Activated naive CD4-positive, alpha-beta T cell treated with anti-CD3 and anti-CD28 coated beads, Interleukin-2, amount 50 U/mL, for 24 hours (primary cell): Measurements from ENCODE around the gene TMEM132D.
"Not testable (repeated sequence)": the region's sequence is repeated elsewhere in the genome, so short reads cannot be mapped to it uniquely, and the experiment has no call there.

Experiments used
- H3K27ac Mint-ChIP-seq: one replicate; pipeline ENCODE4 v1.8.0; 2021; ENCODE audit warnings: mild to moderate bottlenecking, mixed read lengths
- H3K27me3 Mint-ChIP-seq: one replicate; pipeline ENCODE4 v1.8.0; 2021; ENCODE audit warnings: mixed read lengths
- H3K36me3 Mint-ChIP-seq: one replicate; pipeline ENCODE4 v1.8.0; 2021; ENCODE audit warnings: mixed read lengths
- H3K4me1 Mint-ChIP-seq: one replicate; pipeline ENCODE4 v1.8.0; 2021; ENCODE audit warnings: mixed read lengths
- H3K4me3 Mint-ChIP-seq: one replicate; pipeline ENCODE4 v1.8.0; 2021; ENCODE audit warnings: mild to moderate bottlenecking, mixed read lengths
- H3K9me3 Mint-ChIP-seq: one replicate; pipeline ENCODE4 v1.8.0; 2021; ENCODE audit warnings: mixed read lengths

Gene TMEM132D

DNA sequence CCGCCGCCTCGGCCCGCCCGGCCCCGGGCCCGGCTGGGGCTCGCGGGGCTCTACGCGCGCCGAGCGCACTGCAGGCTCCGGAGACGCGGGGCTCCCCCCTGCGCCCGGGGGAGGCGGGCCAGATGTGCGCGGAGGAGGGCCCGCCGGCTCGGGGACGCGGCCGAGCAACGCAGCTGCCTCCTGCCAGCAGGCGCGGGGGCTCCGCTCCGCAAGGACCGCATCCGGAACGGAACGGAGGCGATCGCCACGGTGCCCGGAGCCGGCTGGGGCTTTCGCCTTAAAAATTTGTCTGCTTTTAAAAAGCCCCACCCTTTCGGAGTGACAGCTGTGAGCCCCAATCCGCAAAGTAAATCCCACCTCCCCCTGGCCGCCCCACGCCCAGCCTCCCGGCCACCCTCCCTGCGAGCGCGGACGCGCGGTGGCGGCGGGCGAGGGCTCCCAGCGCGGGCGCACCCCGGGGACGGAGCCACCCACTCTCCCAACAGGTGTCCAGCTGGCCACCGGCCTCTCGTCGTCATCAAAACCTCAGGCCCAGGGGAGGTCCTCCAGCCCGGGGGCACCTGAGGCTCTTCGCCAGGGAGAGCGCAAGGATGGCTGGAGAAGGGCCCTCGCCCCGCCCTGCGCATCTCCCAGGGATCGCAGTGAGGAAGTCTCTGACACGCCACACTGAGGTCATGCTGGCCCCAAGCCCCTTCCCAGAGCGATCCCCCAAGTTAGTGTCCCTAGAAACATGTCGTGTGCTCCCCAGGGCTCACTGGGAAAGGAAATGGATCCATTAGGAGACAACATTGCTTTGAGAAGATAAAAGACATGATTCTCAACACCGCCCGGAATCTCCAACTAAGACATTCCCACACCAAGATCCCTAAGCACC, at the start of gene TMEM132D:
TSS of gene TMEM132D (minus strand) at position 70 of the 874 bp plus-strand sequence.
- no peaks in the 10 kb centered on the region for H3K9me3 Mint-ChIP-seq
- no peak within 1 kb of the TSS for H3K4me3 Mint-ChIP-seq
- peaks cover 36% of the 10 kb centered on the region for H3K27me3 Mint-ChIP-seq
- no peak within 1 kb of the TSS for H3K27ac Mint-ChIP-seq
- H3K36me3 Mint-ChIP-seq: no peaks in the 10 kb centered on the region
- no peaks in the 10 kb centered on the region for H3K4me1 Mint-ChIP-seq

DNA sequence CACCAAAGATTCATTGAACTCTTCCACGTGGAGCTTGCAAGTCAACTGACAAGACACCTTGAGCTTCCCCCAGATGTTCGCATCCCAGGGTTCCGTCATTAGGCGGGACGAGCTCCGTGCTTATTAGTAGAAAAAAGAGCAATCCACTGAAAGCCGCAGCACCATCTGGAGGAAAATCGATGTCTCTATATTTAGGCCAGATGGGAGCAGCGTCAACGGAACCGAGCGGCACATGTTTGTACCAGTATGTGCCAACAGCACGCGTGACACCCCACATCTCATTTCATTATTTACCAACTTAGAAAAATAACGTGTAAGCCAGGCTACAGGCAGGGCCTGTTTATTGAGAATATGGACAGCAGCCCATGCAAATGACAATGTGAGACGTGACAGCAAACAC, 45.8 kb upstream of the TMEM132D start:
- Mint-ChIP-seq H3K27ac (no peak overlapping the region), H3K4me3 (no peak overlapping the region), H3K36me3 (no peaks in the 10 kb centered on the region), H3K27me3 (no peaks in the 10 kb centered on the region), H3K9me3 (no peaks in the 10 kb centered on the region), H3K4me1 (no peaks in the 10 kb centered on the region)

- Mint-ChIP-seq H3K4me3 (no peak overlapping the region), H3K9me3 (peaks cover 5% of the 10 kb centered on the region), H3K27me3 (no peaks in the 10 kb centered on the region), H3K36me3 (no peaks in the 10 kb centered on the region), H3K27ac (no peak overlapping the region), H3K4me1 (no peaks in the 10 kb centered on the region)
These were observed 37.8 kb upstream of the TMEM132D start for GRCh38 chr12:129941618-129942017.

GRCh38 chr12:129938089-129938488, 34.3 kb upstream of the TMEM132D start:
- no peak overlapping the region for H3K4me3 Mint-ChIP-seq

GRCh38 chr12:129937426-129937825, 33.6 kb upstream of the TMEM132D start:
- Mint-ChIP-seq H3K4me3 (no peak overlapping the region), H3K27me3 (peaks cover 2% of the 10 kb centered on the region), H3K36me3 (no peaks in the 10 kb centered on the region), H3K4me1 (no peaks in the 10 kb centered on the region), H3K27ac (no peak overlapping the region), H3K9me3 (peaks cover 5% of the 10 kb centered on the region)

More at GRCh38 chr12:129938089-129938488, 34.3 kb upstream of the TMEM132D start:
- Mint-ChIP-seq H3K27ac (no peak overlapping the region), H3K9me3 (peaks cover 5% of the 10 kb centered on the region), H3K36me3 (no peaks in the 10 kb centered on the region), H3K27me3 (peaks cover 2% of the 10 kb centered on the region), H3K4me1 (no peaks in the 10 kb centered on the region)

GRCh38 chr12:129928643-129929042, 24.8 kb upstream of the TMEM132D start:
- Mint-ChIP-seq H3K27ac (no peak overlapping the region), H3K4me3 (no peak overlapping the region), H3K4me1 (no peaks in the 10 kb centered on the region), H3K36me3 (peaks cover 2% of the 10 kb centered on the region), H3K27me3 (peaks cover 5% of the 10 kb centered on the region), H3K9me3 (peaks cover 18% of the 10 kb centered on the region)

DNA sequence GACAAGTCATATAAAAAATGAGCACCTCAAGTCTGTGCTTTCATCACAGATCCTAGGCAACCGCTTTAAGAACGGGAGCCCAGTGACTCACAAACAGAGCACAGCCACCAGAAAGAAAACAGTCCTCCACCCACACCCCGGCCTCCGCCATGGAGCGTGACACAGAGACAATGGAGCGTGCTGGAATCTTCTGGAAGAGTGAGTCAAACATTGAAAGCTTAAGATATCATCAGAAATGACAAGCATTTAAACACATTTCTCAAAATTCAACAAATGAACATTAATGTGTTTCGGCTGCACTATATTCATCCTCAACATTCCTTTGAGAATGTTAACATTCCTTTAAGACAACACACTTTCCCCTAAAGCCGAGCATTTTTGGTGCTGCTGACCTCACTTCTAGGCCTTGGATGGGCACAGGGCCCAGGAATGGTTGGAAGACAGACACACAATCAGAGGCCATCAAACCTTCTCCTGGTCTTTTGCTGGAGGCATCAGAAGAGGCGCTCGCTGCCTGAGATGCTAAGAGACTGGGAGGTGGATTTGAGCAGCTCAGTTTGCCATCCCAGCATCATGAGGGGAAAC, 23.6 kb upstream of the TMEM132D start:
- peaks cover 2% of the 10 kb centered on the region for H3K36me3 Mint-ChIP-seq
- peaks cover 18% of the 10 kb centered on the region for H3K9me3 Mint-ChIP-seq
- H3K4me1 Mint-ChIP-seq: no peaks in the 10 kb centered on the region
- H3K27me3 Mint-ChIP-seq: peaks cover 3% of the 10 kb centered on the region
- H3K27ac Mint-ChIP-seq: no peak overlapping the region
- no peak overlapping the region for H3K4me3 Mint-ChIP-seq

GRCh38 chr12:129911428-129912049, 7.7 kb upstream of the TMEM132D start:
- H3K4me3 Mint-ChIP-seq: no peak overlapping the region
- H3K36me3 Mint-ChIP-seq: no peaks in the 10 kb centered on the region
- no peaks in the 10 kb centered on the region for H3K9me3 Mint-ChIP-seq

GRCh38 chr12:129909051-129910020, 5.5 kb upstream of the TMEM132D start:
- no peaks in the 10 kb centered on the region for H3K4me1 Mint-ChIP-seq
- H3K36me3 Mint-ChIP-seq: no peaks in the 10 kb centered on the region
- H3K27me3 Mint-ChIP-seq: peaks cover 25% of the 10 kb centered on the region
- no peaks in the 10 kb centered on the region for H3K9me3 Mint-ChIP-seq
- no peak overlapping the region for H3K4me3 Mint-ChIP-seq
- no peak overlapping the region for H3K27ac Mint-ChIP-seq

More at GRCh38 chr12:129911428-129912049, 7.7 kb upstream of the TMEM132D start:
- Mint-ChIP-seq H3K4me1 (no peaks in the 10 kb centered on the region), H3K27me3 (peaks cover 11% of the 10 kb centered on the region), H3K27ac (no peak overlapping the region)

DNA sequence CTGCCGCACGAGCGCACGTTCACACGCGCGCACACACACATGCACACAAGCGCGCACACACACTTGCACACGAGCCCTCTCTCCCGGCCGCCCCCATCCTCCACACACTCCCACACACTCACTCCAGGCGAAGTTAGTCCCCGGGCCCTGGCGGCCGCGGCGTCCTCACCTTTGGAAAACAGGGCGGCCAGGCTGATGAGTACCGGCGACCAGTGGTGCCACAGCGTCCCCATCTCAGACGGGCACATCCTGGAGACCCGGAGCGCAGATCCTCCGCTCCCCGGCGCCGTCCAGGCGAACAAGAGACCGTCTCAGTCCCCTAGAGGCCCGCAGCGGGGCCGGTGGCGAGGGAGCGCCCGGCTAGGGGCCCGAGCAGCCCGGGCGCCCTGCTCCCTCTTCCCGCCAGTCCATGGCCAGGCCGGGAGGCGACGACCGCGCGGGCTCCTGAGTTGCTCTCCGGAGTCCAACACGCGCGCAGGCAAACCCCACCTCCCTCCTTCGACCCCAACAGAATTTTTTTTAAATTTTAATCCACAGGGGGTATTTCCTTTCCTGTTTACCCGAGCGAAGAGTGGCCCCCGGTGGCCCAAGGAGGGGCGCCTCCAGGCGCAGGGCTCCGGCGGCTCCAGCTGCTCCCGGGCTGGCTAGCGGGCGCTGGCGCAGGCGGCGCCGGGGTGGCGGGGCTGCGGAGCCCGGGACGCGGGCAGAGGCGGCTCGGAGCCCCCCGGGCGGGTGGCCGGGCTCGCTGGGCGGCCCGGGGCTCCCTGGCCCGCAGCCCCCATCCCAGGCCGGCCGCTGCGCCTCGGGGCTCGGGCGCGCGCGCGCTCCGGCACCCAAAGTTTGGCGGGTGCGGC, 506 bp downstream of the TMEM132D start:
- H3K4me1 Mint-ChIP-seq: no peaks in the 10 kb centered on the region
- no peaks in the 10 kb centered on the region for H3K9me3 Mint-ChIP-seq
- H3K4me3 Mint-ChIP-seq: no peak overlapping the region
- no peaks in the 10 kb centered on the region for H3K36me3 Mint-ChIP-seq
- peaks cover 36% of the 10 kb centered on the region for H3K27me3 Mint-ChIP-seq
- H3K27ac Mint-ChIP-seq: no peak overlapping the region

GRCh38 chr12:129902371-129903091, 1.3 kb downstream of the TMEM132D start:
- H3K4me3 Mint-ChIP-seq: no peak overlapping the region
- H3K27me3 Mint-ChIP-seq: peaks cover 36% of the 10 kb centered on the region

GRCh38 chr12:129901254-129901653, 2.6 kb downstream of the TMEM132D start:
- H3K27ac Mint-ChIP-seq: no peak overlapping the region
- no peaks in the 10 kb centered on the region for H3K9me3 Mint-ChIP-seq
- no peaks in the 10 kb centered on the region for H3K36me3 Mint-ChIP-seq
- peaks cover 35% of the 10 kb centered on the region for H3K27me3 Mint-ChIP-seq
- no peak overlapping the region for H3K4me3 Mint-ChIP-seq
- H3K4me1 Mint-ChIP-seq: no peaks in the 10 kb centered on the region

More at GRCh38 chr12:129902371-129903091, 1.3 kb downstream of the TMEM132D start:
- Mint-ChIP-seq H3K9me3 (no peaks in the 10 kb centered on the region), H3K27ac (no peak overlapping the region), H3K4me1 (no peaks in the 10 kb centered on the region), H3K36me3 (no peaks in the 10 kb centered on the region)

GRCh38 chr12:129900306-129900705, 3.5 kb downstream of the TMEM132D start:
- no peaks in the 10 kb centered on the region for H3K36me3 Mint-ChIP-seq
- no peak overlapping the region for H3K4me3 Mint-ChIP-seq
- no peak overlapping the region for H3K27ac Mint-ChIP-seq
- peaks cover 28% of the 10 kb centered on the region for H3K27me3 Mint-ChIP-seq
- H3K4me1 Mint-ChIP-seq: no peaks in the 10 kb centered on the region
- H3K9me3 Mint-ChIP-seq: no peaks in the 10 kb centered on the region

DNA sequence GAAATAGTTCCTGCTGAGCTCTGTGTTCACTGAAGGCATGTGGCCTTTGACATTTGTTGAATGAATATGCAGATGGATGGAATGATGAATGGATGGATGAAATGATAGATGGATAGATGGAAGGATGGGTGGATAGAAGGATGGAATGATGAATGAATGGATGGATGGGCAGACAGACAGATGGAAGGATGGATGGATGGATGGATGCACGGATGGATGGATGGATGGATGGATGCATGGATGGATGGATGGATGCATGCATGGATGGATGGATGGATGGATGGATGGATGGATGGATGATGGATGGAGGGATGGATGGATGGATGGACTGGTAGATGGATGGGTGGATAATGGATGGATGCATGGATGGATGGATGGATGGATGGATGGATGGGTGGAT, 4.8 kb downstream of the TMEM132D start:
- H3K4me3 Mint-ChIP-seq, H3K9me3 Mint-ChIP-seq, H3K36me3 Mint-ChIP-seq, H3K4me1 Mint-ChIP-seq, H3K27ac Mint-ChIP-seq: not testable (repeated sequence)
- peaks cover 22% of the 10 kb centered on the region for H3K27me3 Mint-ChIP-seq
